GM10266 (cell line): Measurements from ENCODE around the gene TAAR5.
"Not testable (repeated sequence)": the region's sequence is repeated elsewhere in the genome, so short reads cannot be mapped to it uniquely, and the experiment has no call there.

Experiments used
- DNase-seq: peaks from one replicate; pipeline ENCODE4 v3.0.0; 2012; ENCODE audit errors: extremely low spot score
- CTCF ChIP-seq: IDR thresholded peaks from 2 replicates; pipeline ENCODE4 v1.5.1; 2012; ENCODE audit warnings: mild to moderate bottlenecking, low read depth; ENCODE audit not compliant: control insufficient read depth, insufficient read depth; ENCODE audit errors: missing control alignments

Gene TAAR5

DNA sequence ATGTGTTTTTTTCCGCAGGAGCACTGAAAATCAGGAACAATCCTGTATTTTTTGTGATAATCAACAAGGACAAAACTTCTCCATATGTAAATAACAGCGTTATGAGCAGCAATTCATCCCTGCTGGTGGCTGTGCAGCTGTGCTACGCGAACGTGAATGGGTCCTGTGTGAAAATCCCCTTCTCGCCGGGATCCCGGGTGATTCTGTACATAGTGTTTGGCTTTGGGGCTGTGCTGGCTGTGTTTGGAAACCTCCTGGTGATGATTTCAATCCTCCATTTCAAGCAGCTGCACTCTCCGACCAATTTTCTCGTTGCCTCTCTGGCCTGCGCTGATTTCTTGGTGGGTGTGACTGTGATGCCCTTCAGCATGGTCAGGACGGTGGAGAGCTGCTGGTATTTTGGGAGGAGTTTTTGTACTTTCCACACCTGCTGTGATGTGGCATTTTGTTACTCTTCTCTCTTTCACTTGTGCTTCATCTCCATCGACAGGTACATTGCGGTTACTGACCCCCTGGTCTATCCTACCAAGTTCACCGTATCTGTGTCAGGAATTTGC is 19.2 kb downstream of the TAAR5 start, which contains the start of gene TAAR6:
Gene TAAR6, plus strand, starts transcription at position 102 of the 557 bp plus-strand sequence. Its CDS starts 0 bp downstream, at position 102.
- TF ChIP-seq CTCF = no peak
- no peak for DNase-seq

DNA sequence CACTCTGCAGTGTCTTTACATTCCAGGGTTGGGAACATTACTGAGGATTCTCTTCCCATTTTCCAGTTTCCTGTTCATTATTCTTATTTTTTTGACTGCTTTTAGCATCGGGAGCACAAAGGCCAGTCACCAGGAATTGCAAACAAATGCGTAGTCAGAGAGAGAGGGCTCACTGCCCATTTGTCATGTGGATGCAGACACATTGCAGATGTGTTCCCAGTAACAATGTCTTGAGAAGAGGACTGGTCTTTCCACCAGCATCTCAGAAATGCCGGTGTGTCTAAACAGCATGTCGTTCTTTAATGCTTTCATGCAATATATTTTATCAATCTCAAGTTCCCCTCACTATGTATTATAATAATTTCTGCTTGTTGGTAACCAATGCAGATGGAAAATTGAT is 20.4 kb downstream of the TAAR5 start:
- no peak for DNase-seq

DNA sequence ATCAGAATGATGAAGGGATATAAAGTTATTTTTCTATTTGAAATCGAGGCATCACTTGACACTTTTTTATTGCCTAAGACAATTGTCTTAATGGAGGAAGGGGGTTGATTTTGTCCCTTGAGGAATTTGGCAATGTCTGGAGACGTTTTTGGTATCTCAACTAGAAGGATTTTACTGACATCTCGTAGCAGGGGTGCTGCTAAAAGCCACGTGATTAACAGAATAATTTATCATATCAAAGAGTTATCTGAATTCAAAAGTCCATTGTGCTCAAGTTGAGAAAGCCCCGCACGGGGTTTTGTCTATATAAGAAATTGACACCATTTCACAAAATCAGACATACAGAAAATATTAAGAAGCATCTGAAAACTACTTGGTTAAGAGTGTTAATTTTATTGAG is 20.9 kb downstream of the TAAR5 start:
- no peak for DNase-seq
- TF ChIP-seq CTCF = no peak

More for the DNA sequence above, 20.4 kb downstream of the TAAR5 start:
- TF ChIP-seq CTCF = no peak

GRCh38 chr6:132567566-132567965 is 22.0 kb downstream of the TAAR5 start:
- no peak for TF ChIP-seq CTCF
- no peak for DNase-seq

GRCh38 chr6:132566404-132566803 is 23.1 kb downstream of the TAAR5 start:
- no peak for TF ChIP-seq CTCF
- no peak for DNase-seq

DNA sequence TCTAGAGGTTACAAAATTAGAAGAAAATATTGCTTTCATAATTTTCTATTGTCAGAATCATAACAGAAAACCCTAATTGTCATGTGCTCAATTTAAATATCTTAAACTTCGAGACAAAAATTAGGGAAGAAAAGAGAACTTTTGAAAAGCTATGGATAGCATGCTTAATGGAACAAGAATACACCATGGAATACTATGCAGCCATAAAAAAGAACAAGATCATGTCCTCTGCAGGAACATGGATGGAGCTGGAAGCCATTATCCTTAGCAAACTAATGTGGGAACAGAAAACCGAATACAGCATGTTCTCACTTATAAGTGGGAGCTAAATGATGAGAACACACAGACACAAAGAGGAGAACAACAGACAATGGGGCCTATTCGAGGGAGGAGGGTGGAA is 29.5 kb downstream of the TAAR5 start:
- DNase-seq = not testable (repeated sequence)

GRCh38 chr6:132552372-132552771 is 37.2 kb downstream of the TAAR5 start, which contains the start of gene TAAR8:
TAAR8 (plus strand) TSS chr6:132552672; CDS start chr6:132552693, 21 bp downstream.
- no peak for DNase-seq
- no peak for TF ChIP-seq CTCF

GRCh38 chr6:132551214-132551613 is 38.3 kb downstream of the TAAR5 start:
- no peak for DNase-seq
- TF ChIP-seq CTCF = no peak
